HCEC 1CT (cell line): ENCODE measurements around the gene ARL13B.
"Not testable (repeated sequence)": the region's sequence is repeated elsewhere in the genome, so short reads cannot be mapped to it uniquely, and the experiment has no call there.

Source experiments
- DNase-seq: peaks from one replicate; pipeline ENCODE4 v3.0.0-alpha.2; 2017

Gene ARL13B

GRCh38 chr3:94063496-94064119 lies 83.7 kb downstream of the ARL13B start:
- DNase-seq: peak; percentile 11

- no peak for DNase-seq
Measured at GRCh38 chr3:94064243-94064860, 84.4 kb downstream of the ARL13B start.

- no peak for DNase-seq
Measured at GRCh38 chr3:94065122-94065521, 85.2 kb downstream of the ARL13B start.

GRCh38 chr3:94065819-94066480 lies 86.0 kb downstream of the ARL13B start:
- DNase-seq: no peak

GRCh38 chr3:94066506-94067500 lies 86.8 kb downstream of the ARL13B start:
- no peak for DNase-seq

- peak; percentile 48 for DNase-seq
Measured at GRCh38 chr3:94069194-94069813, 89.3 kb downstream of the ARL13B start.

GRCh38 chr3:94070341-94070911 lies 90.5 kb downstream of the ARL13B start:
- no peak for DNase-seq

GRCh38 chr3:94071713-94072284 lies 91.8 kb downstream of the ARL13B start:
- DNase-seq: no peak

- DNase-seq: peak; percentile 35
Measured at GRCh38 chr3:94076055-94076454, 96.1 kb downstream of the ARL13B start.

- not testable (repeated sequence) for DNase-seq
Measured at GRCh38 chr3:94080552-94080951, 100.6 kb downstream of the ARL13B start.

- DNase-seq: no peak
Measured at GRCh38 chr3:94081884-94082283, 101.9 kb downstream of the ARL13B start.

- no peak for DNase-seq
Measured at GRCh38 chr3:94082391-94082937, 102.5 kb downstream of the ARL13B start.

GRCh38 chr3:94083261-94083660 lies 103.3 kb downstream of the ARL13B start:
- no peak for DNase-seq

GRCh38 chr3:94089126-94089525 lies 109.2 kb downstream of the ARL13B start:
- no peak for DNase-seq

- no peak for DNase-seq
Measured at GRCh38 chr3:94092086-94092485, 112.1 kb downstream of the ARL13B start.

- DNase-seq: no peak
Measured at GRCh38 chr3:94093151-94093550, 113.2 kb downstream of the ARL13B start.

- no peak for DNase-seq
Measured at GRCh38 chr3:94095111-94095510, 115.2 kb downstream of the ARL13B start.

GRCh38 chr3:94098452-94098851 lies 118.5 kb downstream of the ARL13B start:
- peak; percentile 7 for DNase-seq

- DNase-seq: no peak
Measured at GRCh38 chr3:94099311-94099710, 119.4 kb downstream of the ARL13B start.

GRCh38 chr3:94101860-94102259 lies 121.9 kb downstream of the ARL13B start:
- peak; percentile 30 for DNase-seq
